ENCODE measurements around the gene TLR10. TPM values are rescaled to one million over a fixed set of nuclear protein-coding genes. Genes with fewer than 3 reads are reported as not detected.

TLR10 gene
- total RNA-seq, 2 experiments from 2014 or later = 0.40 to 0.53 TPM

GRCh38 chr4:38757945-38758600 lies 24.7 kb downstream of the TLR10 start:
- ChIA-PET CTCF (interaction anchor here (0.8 to 6.8 kb wide), 11 partner anchors 12 to 689 kb away, joined by 3 to 80 read pairs (median 20); partner anchors contain the start of genes TLR1, TLR10 and TLR6), POLR2A (interaction anchor here (1.9 kb wide), 1 partner anchor 46 kb away, joined by 8 read pairs; the partner anchor contains the start of gene TLR1)
- H3K27me3 Mint-ChIP-seq = no peaks in the 10 kb centered on the region
- DNase-seq = no peak
- peaks cover 21% of the 10 kb centered on the region for H3K4me1 Mint-ChIP-seq
- H3K27ac Mint-ChIP-seq = no peak overlapping the region
- H3K4me3 Mint-ChIP-seq = no peak overlapping the region
- no peaks in the 10 kb centered on the region for H3K9me3 Mint-ChIP-seq
- no peaks in the 10 kb centered on the region for H3K36me3 Mint-ChIP-seq (ENCODE audit: low read depth)

GRCh38 chr4:38752941-38753806 lies 29.6 kb downstream of the TLR10 start:
- no peak overlapping the region for H3K27ac Mint-ChIP-seq
- H3K4me1 Mint-ChIP-seq = peaks cover 4% of the 10 kb centered on the region
- peaks cover 6% of the 10 kb centered on the region for H3K27me3 Mint-ChIP-seq
- peaks cover 6% of the 10 kb centered on the region for H3K9me3 Mint-ChIP-seq
- no peak for DNase-seq
- ChIA-PET CTCF (no interaction called here), POLR2A (no interaction called here)
- no peak overlapping the region for H3K4me3 Mint-ChIP-seq
- H3K36me3 Mint-ChIP-seq (ENCODE audit: low read depth) = peaks cover 5% of the 10 kb centered on the region

DNA sequence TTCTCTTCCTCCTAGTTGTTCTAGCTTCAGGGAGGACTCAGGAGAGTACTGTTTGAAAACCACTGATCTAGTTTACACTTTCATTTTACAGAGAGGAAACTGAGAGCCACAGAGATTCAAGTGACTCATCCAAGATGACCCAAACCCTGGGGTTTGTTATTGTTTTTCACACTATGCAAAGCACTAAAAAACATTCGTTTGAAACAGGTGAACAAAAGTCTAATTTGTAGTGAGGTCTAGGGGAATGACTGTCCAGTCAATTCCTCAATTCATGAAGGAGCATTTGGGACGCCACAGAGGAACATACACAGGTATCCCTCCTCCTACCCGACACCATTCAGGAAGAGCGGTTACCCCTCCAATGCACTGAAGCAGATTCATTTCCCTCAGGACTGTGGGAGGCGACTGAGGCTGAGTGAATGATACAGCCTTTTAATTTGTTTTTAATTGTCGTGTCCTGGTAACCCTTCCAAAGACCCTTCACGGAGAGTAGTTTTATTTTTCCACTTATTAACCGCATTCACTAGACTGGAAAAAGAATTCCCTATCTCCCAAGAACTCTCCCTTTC lies 30.3 kb downstream of the TLR10 start:
- Mint-ChIP-seq H3K9me3 (peaks cover 8% of the 10 kb centered on the region), H3K27ac (peak overlapping the region; percentile 57), H3K27me3 (peaks cover 6% of the 10 kb centered on the region), H3K4me3 (no peak overlapping the region), H3K4me1 (peaks cover 4% of the 10 kb centered on the region), H3K36me3 (ENCODE audit: low read depth) (peaks cover 7% of the 10 kb centered on the region)
- ChIA-PET POLR2A (interaction anchor here (1.0 kb wide), 1 partner anchor 9 kb away, joined by 3 read pairs; no protein-coding TSS in a partner anchor), CTCF (no interaction called here)
- DNase-seq = no peak

DNA sequence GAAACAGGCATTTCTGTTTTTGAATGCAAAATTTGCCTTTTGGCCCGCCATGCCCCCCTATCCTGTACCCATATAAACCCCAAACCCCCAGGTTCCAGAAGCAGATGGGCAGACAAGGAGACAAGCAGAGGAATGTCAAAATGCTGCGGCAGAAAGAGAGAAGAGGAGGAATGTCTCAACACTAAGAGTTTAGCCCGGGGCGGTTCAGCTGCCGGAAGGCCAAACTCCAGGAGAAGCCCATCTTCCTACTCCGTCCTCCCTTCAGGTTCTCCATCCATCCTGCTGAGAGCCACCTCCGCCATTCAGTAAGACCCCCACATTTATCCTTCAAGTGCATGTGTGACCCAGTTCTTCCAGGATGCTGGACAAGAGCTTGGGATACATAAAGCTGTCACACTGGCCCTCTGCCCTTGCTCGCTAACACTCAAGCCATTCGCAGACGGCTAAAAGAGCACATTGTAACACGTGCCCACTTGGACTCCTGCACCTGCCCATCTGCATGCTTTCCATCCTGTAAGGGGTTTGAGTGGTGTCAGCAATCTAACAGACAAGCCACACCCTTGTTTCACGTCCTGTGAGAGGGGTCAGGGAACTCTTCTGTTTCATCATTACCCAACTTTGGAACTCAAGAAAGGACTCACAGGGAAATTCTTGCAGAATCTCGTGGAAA lies 31.3 kb downstream of the TLR10 start:
- CTCF ChIA-PET = interaction anchor here (1.1 kb wide), 1 partner anchor 104 kb away, joined by 3 read pairs; no protein-coding TSS in a partner anchor
- Mint-ChIP-seq H3K4me1 (peaks cover 4% of the 10 kb centered on the region), H3K4me3 (no peak overlapping the region), H3K36me3 (ENCODE audit: low read depth) (peaks cover 13% of the 10 kb centered on the region), H3K9me3 (peaks cover 16% of the 10 kb centered on the region), H3K27ac (no peak overlapping the region), H3K27me3 (peaks cover 6% of the 10 kb centered on the region)
- POLR2A ChIA-PET = interaction anchor here (0.7 to 1.0 kb wide), 2 partner anchors 8 to 54 kb away, joined by 3 read pairs; no protein-coding TSS in a partner anchor
- DNase-seq = no peak

GRCh38 chr4:38749336-38749735 lies 33.5 kb downstream of the TLR10 start:
- Mint-ChIP-seq H3K27me3 (peaks cover 6% of the 10 kb centered on the region), H3K27ac (no peak overlapping the region), H3K4me1 (peaks cover 4% of the 10 kb centered on the region), H3K36me3 (ENCODE audit: low read depth) (peaks cover 13% of the 10 kb centered on the region), H3K4me3 (no peak overlapping the region), H3K9me3 (peaks cover 17% of the 10 kb centered on the region)
- DNase-seq = no peak
- ChIA-PET CTCF (no interaction called here), POLR2A (no interaction called here)

GRCh38 chr4:38747629-38748028 lies 35.2 kb downstream of the TLR10 start:
- peaks cover 6% of the 10 kb centered on the region for H3K27me3 Mint-ChIP-seq
- no peak overlapping the region for H3K4me3 Mint-ChIP-seq
- no peak for DNase-seq
- peaks cover 9% of the 10 kb centered on the region for H3K4me1 Mint-ChIP-seq
- H3K27ac Mint-ChIP-seq = no peak overlapping the region
- peaks cover 17% of the 10 kb centered on the region for H3K9me3 Mint-ChIP-seq
- POLR2A ChIA-PET = no interaction called here
- peaks cover 13% of the 10 kb centered on the region for H3K36me3 Mint-ChIP-seq (ENCODE audit: low read depth)
- CTCF ChIA-PET = no interaction called here

- ChIA-PET POLR2A (interaction anchor here (0.6 kb wide), 1 partner anchor 428 kb away, joined by 3 read pairs; no protein-coding TSS in a partner anchor), CTCF (no interaction called here)
- Mint-ChIP-seq H3K27me3 (peaks cover 10% of the 10 kb centered on the region), H3K27ac (no peak overlapping the region), H3K9me3 (peaks cover 17% of the 10 kb centered on the region), H3K4me3 (no peak overlapping the region), H3K36me3 (ENCODE audit: low read depth) (peaks cover 13% of the 10 kb centered on the region), H3K4me1 (peaks cover 5% of the 10 kb centered on the region)
- DNase-seq = no peak
Measured at GRCh38 chr4:38745881-38746280, 36.9 kb downstream of the TLR10 start.

- CTCF ChIA-PET = interaction anchor here (0.7 kb wide), 1 partner anchor 726 kb away, joined by 3 read pairs; no protein-coding TSS in a partner anchor
- POLR2A ChIA-PET = interaction anchor here (0.6 to 1.0 kb wide), 2 partner anchors 8 to 24 kb away, joined by 3 read pairs; no protein-coding TSS in a partner anchor
- peaks cover 7% of the 10 kb centered on the region for H3K27me3 Mint-ChIP-seq
- H3K4me3 Mint-ChIP-seq = no peak overlapping the region
- H3K4me1 Mint-ChIP-seq = peaks cover 5% of the 10 kb centered on the region
- H3K36me3 Mint-ChIP-seq (ENCODE audit: low read depth) = peaks cover 13% of the 10 kb centered on the region
- peaks cover 17% of the 10 kb centered on the region for H3K9me3 Mint-ChIP-seq
- no peak for DNase-seq
- H3K27ac Mint-ChIP-seq = no peak overlapping the region
Measured at GRCh38 chr4:38743866-38744265, 38.9 kb downstream of the TLR10 start.

DNA sequence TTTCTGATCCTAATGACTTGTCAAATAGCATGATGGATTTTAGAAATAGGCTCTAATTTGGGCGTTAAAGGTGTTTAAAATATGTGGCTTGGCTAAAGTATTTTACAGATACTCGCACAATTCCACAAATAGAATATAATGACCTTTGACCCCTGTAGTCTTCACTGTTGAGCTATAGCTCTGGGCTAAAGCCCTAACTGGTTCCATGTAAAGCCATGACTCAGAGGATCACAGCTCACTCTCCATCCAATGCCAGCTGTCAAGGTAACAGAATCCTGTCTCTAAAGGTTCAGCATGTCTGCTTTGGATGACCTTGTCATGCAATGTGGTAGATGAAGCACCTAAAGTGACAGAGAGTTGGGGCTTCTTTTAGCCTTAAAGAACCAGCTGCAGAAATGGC lies 42.5 kb downstream of the TLR10 start:
- Mint-ChIP-seq H3K27ac (no peak overlapping the region), H3K4me3 (no peak overlapping the region), H3K36me3 (ENCODE audit: low read depth) (no peaks in the 10 kb centered on the region), H3K27me3 (peaks cover 16% of the 10 kb centered on the region), H3K4me1 (peaks cover 5% of the 10 kb centered on the region), H3K9me3 (no peaks in the 10 kb centered on the region)
- no peak for DNase-seq
- ChIA-PET CTCF (interaction anchor here (0.9 to 2.3 kb wide), 4 partner anchors 9 to 561 kb away, joined by 3 to 7 read pairs (median 4); no protein-coding TSS in a partner anchor), POLR2A (no interaction called here)

DNA sequence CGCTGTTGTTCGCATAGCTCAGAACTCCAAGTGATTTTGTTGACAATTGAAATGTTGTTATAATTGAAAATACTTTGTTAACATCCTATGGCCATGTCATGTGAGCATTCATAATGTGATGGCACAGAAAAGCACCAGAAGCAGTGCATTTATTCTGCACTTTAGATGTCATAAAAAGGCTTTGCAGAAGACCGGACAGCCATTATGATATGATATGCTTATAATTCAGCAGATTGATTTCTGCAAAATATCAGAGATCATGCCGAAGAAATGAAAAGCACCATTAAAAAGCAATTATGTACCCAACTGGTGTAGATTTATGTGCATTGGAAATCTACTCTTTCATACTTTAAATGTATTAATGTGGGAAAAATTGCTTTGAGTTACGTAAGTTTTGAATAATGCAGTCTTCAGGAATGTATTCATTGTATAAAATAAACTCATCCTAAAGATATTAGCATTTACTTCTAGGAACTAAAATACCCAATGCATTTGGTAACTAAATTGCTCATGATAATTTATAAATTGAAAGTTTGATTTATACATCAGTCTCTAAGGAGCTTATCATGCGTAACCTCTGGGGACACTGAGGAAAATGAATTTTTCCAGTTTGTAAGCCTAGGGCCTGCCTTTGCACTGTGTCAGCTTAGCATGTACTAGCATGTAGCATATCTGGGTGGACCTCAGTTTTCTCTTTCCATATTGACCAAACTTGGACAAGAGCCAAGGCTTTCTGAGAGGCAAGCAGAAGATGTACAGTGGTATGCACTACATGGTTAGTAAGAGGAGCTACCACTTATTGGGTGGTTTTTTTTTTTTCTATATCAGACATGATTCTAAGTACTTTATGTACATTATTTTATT lies 43.6 kb downstream of the TLR10 start:
- DNase-seq = no peak
- Mint-ChIP-seq H3K27ac (no peak overlapping the region), H3K4me3 (no peak overlapping the region), H3K36me3 (ENCODE audit: low read depth) (peaks cover 2% of the 10 kb centered on the region), H3K27me3 (peaks cover 22% of the 10 kb centered on the region), H3K9me3 (peaks cover 2% of the 10 kb centered on the region), H3K4me1 (peaks cover 5% of the 10 kb centered on the region)
- ChIA-PET CTCF (interaction anchor here (1.2 kb wide), 1 partner anchor 64 kb away, joined by 3 read pairs; no protein-coding TSS in a partner anchor), POLR2A (no interaction called here)

- peaks cover 28% of the 10 kb centered on the region for H3K27me3 Mint-ChIP-seq
- peaks cover 12% of the 10 kb centered on the region for H3K36me3 Mint-ChIP-seq (ENCODE audit: low read depth)
- no peak overlapping the region for H3K4me3 Mint-ChIP-seq
- CTCF ChIA-PET = interaction anchor here (0.6 to 2.1 kb wide), 3 partner anchors 40 to 556 kb away, joined by 3 to 5 read pairs (median 3); no protein-coding TSS in a partner anchor
- DNase-seq = no peak
- peaks cover 2% of the 10 kb centered on the region for H3K4me1 Mint-ChIP-seq
- peaks cover 16% of the 10 kb centered on the region for H3K9me3 Mint-ChIP-seq
- POLR2A ChIA-PET = no interaction called here
- H3K27ac Mint-ChIP-seq = no peak overlapping the region
Measured at GRCh38 chr4:38735870-38736269, 46.9 kb downstream of the TLR10 start.

DNA sequence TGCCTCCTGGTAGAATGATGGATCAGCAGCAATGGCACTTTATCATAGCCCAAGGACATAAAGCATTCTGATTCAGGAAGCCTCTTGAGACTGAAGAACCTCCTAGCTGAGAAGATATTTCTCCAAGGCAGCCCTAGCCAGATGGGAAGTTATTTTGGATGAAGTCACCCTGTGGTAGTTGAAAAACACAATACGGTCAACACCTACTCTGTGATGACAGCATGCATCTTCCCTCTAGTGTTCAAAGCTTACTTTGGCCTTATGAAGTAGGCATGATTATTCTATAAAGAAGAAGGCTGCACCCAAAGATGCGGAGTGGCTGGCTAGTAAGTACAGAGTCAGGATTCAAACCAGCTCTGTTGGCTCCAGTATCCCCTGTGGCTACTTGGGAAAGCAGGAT lies 47.9 kb downstream of the TLR10 start:
- Mint-ChIP-seq H3K27me3 (peaks cover 28% of the 10 kb centered on the region), H3K9me3 (peaks cover 16% of the 10 kb centered on the region), H3K36me3 (ENCODE audit: low read depth) (peaks cover 12% of the 10 kb centered on the region), H3K4me1 (peaks cover 6% of the 10 kb centered on the region), H3K27ac (no peak overlapping the region), H3K4me3 (no peak overlapping the region)
- ChIA-PET POLR2A (no interaction called here), CTCF (interaction anchor here (1.0 to 2.1 kb wide), 3 partner anchors 36 to 415 kb away, joined by 3 to 5 read pairs (median 3); no protein-coding TSS in a partner anchor)
- no peak for DNase-seq
